Measurements from ENCODE around the gene TTC39A.

Gene TTC39A

DNA sequence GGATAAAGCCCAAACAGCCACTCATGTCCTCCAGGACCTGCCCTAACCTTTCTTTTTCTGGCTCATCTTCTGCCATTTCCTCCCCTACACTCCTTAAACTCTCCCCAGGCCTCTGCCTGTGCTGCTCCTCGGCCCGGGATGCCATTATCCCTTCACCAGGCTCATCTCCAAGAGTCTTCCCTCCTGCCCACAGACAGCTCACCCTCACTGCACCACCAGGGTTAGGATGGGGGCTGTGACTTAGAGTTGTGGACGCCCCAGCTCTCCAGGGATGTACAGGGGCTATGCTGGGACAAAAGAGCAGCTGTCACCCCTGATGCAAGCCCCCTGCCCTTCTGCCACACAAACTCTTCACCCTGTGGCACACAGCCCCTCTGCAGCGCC is 32.0 kb downstream of the TTC39A start:
- no peak for TF ChIP-seq SIN3A (IDR thresholded peaks at IDR 0.05; ENCODE audit: borderline replicate concordance, insufficient read depth, low read length)
- TF ChIP-seq TAF1 (IDR thresholded peaks at IDR 0.05; ENCODE audit: borderline replicate concordance, insufficient read depth, low read length) = no peak

DNA sequence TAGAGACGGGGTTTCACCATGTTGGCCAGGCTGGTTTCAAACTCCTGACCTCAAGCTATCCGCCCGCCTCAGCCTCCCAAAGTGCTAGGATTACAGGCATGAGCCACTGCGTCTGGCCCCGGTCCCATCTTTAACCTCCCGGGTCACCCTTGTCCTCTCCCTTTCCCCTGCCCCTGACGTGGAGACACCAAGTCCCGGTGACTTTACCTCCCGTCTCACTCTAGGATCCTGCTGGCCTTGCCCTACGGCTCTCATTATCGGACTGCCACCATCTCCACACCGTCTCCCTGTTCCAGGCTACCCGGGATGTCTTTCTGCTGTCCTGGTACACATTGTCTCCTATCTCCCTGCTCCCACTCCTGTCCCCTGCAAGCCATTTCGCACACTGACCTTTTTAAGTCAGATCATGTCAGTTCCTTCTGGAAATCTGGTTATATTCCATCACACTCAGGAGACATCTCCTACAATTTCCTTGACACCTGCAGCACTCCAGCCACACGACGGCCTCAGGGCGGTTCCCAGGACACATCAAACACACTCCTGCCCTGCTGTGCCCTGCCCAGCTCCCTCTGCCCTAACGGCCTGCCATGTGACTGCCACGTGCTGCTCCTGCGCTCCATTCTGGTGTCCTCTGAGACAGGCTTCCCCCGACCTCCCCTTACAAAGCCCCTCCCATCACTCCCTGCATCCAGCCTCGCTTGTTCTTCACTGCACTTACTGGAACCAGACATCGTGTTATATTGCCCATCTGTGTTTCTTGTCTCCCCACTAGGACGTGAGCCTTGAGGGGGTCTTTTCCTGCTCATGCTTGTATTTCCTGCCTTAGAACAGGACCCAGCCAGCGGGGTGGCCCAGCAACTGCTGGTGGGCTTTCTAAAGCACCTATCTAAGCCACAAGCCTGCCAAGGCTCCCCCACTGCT is 32.7 kb downstream of the TTC39A start:
- TF ChIP-seq, protein P1, sequence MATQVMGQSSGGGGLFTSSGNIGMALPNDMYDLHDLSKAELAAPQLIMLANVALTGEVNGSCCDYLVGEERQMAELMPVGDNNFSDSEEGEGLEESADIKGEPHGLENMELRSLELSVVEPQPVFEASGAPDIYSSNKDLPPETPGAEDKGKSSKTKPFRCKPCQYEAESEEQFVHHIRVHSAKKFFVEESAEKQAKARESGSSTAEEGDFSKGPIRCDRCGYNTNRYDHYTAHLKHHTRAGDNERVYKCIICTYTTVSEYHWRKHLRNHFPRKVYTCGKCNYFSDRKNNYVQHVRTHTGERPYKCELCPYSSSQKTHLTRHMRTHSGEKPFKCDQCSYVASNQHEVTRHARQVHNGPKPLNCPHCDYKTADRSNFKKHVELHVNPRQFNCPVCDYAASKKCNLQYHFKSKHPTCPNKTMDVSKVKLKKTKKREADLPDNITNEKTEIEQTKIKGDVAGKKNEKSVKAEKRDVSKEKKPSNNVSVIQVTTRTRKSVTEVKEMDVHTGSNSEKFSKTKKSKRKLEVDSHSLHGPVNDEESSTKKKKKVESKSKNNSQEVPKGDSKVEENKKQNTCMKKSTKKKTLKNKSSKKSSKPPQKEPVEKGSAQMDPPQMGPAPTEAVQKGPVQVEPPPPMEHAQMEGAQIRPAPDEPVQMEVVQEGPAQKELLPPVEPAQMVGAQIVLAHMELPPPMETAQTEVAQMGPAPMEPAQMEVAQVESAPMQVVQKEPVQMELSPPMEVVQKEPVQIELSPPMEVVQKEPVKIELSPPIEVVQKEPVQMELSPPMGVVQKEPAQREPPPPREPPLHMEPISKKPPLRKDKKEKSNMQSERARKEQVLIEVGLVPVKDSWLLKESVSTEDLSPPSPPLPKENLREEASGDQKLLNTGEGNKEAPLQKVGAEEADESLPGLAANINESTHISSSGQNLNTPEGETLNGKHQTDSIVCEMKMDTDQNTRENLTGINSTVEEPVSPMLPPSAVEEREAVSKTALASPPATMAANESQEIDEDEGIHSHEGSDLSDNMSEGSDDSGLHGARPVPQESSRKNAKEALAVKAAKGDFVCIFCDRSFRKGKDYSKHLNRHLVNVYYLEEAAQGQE (IDR thresholded peaks at IDR 0.05; ENCODE audit: insufficient read depth in 1 of 2, low read depth in 2 of 2, low read length in 2 of 2) = no peak
- TF ChIP-seq FOXP2 (optimal IDR thresholded peaks at IDR 0.05; ENCODE audit: borderline replicate concordance, extremely low read depth, extremely low read length, insufficient read depth) (no peak), POLR2AphosphoS5 (IDR thresholded peaks at IDR 0.05; ENCODE audit: low read depth, low read length) (no peak), TAF1 (IDR thresholded peaks at IDR 0.05; ENCODE audit: borderline replicate concordance, insufficient read depth, low read length) (no peak), SIN3A (IDR thresholded peaks at IDR 0.05; ENCODE audit: borderline replicate concordance, insufficient read depth, low read length) (no peak)

DNA sequence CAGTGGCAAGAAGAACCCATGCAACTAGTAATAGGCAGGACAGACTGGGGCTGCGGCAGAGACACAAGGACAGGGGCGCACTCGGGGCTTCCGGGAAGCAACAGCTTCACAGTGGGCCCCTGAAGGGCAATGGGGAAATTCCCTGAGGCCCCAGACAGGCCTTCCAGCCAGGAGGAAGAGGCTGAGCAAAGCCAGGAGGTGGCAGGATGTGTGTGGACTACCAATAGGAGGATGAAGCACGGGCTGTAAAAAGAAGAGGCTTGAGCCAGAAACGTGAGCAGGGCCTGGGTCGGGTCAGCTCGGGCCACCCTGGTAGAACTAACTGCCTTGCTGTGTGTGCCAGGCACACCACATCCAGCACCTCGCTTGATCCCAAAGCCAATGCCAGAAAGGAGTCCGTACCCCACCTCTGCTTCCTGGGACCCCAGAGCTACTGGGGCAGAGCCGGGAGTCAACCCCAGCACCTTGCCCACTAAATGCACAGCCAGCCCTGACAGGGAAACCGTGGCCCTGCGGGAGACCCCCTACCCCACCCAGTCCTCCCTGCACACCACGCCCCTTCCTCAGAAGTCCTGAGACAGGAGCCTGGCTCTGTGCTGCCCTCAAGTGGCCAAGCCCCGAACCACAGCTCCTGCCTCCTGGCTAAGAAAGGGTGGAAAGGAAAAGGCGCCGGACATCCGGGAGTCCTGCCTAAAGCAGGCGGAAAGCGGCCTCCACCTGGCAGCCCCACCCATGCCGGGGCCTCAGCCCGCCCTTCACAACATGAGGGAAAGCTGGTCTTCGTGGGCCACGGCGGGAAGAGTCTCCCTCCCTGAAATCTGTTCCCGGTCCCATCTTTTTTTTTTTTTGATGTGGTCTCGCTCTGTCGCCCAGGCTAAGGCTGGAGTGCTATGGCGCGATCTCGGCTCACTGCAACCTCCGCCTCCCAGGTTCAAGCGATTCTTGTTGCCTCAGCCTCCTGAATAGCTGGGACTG is 33.7 kb downstream of the TTC39A start:
- TF ChIP-seq, protein P1 (IDR thresholded peaks at IDR 0.05; ENCODE audit: insufficient read depth in 1 of 2, low read depth in 2 of 2, low read length in 2 of 2) = no peak
- TF ChIP-seq TAF1 (IDR thresholded peaks at IDR 0.05; ENCODE audit: borderline replicate concordance, insufficient read depth, low read length) (no peak), FOXP2 (optimal IDR thresholded peaks at IDR 0.05; ENCODE audit: borderline replicate concordance, extremely low read depth, extremely low read length, insufficient read depth) (no peak), SIN3A (IDR thresholded peaks at IDR 0.05; ENCODE audit: borderline replicate concordance, insufficient read depth, low read length) (no peak), POLR2AphosphoS5 (IDR thresholded peaks at IDR 0.05; ENCODE audit: low read depth, low read length) (no peak)

- TF ChIP-seq TAF1 (IDR thresholded peaks at IDR 0.05; ENCODE audit: borderline replicate concordance, insufficient read depth, low read length) = no peak
- TF ChIP-seq FOXP2 (optimal IDR thresholded peaks at IDR 0.05; ENCODE audit: borderline replicate concordance, extremely low read depth, extremely low read length, insufficient read depth) = no peak
- TF ChIP-seq, protein P1 (IDR thresholded peaks at IDR 0.05; ENCODE audit: insufficient read depth in 1 of 2, low read depth in 2 of 2, low read length in 2 of 2) = no peak
- no peak for TF ChIP-seq POLR2AphosphoS5 (IDR thresholded peaks at IDR 0.05; ENCODE audit: low read depth, low read length)
These were observed 34.4 kb downstream of the TTC39A start for GRCh38 chr1:51295926-51296325.

GRCh38 chr1:51294566-51295184 is 35.7 kb downstream of the TTC39A start:
- TF ChIP-seq SIN3A (IDR thresholded peaks at IDR 0.05; ENCODE audit: borderline replicate concordance, insufficient read depth, low read length) (no peak), TAF1 (IDR thresholded peaks at IDR 0.05; ENCODE audit: borderline replicate concordance, insufficient read depth, low read length) (no peak), FOXP2 (optimal IDR thresholded peaks at IDR 0.05; ENCODE audit: borderline replicate concordance, extremely low read depth, extremely low read length, insufficient read depth) (no peak), POLR2AphosphoS5 (IDR thresholded peaks at IDR 0.05; ENCODE audit: low read depth, low read length) (no peak)
- TF ChIP-seq, protein P1 (IDR thresholded peaks at IDR 0.05; ENCODE audit: insufficient read depth in 1 of 2, low read depth in 2 of 2, low read length in 2 of 2) = no peak

Measured in PFSK-1 (cell line).